ENCODE measurements around the gene NPEPPS.

GRCh38 chr17:47670064-47670463 is 139.2 kb downstream of the NPEPPS start:
- TF ChIP-seq, protein P1, sequence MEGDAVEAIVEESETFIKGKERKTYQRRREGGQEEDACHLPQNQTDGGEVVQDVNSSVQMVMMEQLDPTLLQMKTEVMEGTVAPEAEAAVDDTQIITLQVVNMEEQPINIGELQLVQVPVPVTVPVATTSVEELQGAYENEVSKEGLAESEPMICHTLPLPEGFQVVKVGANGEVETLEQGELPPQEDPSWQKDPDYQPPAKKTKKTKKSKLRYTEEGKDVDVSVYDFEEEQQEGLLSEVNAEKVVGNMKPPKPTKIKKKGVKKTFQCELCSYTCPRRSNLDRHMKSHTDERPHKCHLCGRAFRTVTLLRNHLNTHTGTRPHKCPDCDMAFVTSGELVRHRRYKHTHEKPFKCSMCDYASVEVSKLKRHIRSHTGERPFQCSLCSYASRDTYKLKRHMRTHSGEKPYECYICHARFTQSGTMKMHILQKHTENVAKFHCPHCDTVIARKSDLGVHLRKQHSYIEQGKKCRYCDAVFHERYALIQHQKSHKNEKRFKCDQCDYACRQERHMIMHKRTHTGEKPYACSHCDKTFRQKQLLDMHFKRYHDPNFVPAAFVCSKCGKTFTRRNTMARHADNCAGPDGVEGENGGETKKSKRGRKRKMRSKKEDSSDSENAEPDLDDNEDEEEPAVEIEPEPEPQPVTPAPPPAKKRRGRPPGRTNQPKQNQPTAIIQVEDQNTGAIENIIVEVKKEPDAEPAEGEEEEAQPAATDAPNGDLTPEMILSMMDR (conservative IDR thresholded peaks at IDR 0.05 in 1 of 2, IDR thresholded peaks at IDR 0.05 in 1 of 2; ENCODE audit: low read depth in 1 of 2, low read length in 2 of 2): no peak
- no peak for TF ChIP-seq EZH2 (IDR thresholded peaks at IDR 0.05; ENCODE audit: low read length, missing control alignments)

Measured in fibroblast of lung (primary cell).